ENCODE data around the gene HIC1. TPM values are rescaled to one million over a fixed set of nuclear protein-coding genes. Genes with fewer than 3 reads are reported as not detected.

Gene HIC1
- polyA plus RNA-seq, 1 experiment, result 15.1 TPM

GRCh38 chr17:2090210-2090641, 35.3 kb downstream of the HIC1 start:
- CTCF ChIA-PET, result interaction anchor here (0.6 to 3.8 kb wide), 10 partner anchors 9 to 154 kb away, joined by 3 to 40 read pairs (median 4); partner anchors contain the start of gene HIC1
- no peak for DNase-seq (ENCODE audit: low read depth)
- H3K27me3 ChIP-seq (ENCODE audit: control insufficient read depth, insufficient read depth, low read length), result no peaks in the 10 kb centered on the region
- H3K4me3 ChIP-seq (ENCODE audit: low read depth, low read length), result no peak overlapping the region
- H3K36me3 ChIP-seq (ENCODE audit: control insufficient read depth, insufficient read depth, low read length), result peaks cover 2% of the 10 kb centered on the region; the same call in 1 of the 2 replicates
- no peak for TF ChIP-seq CTCF (IDR thresholded peaks at IDR 0.05; ENCODE audit: insufficient read depth, low read depth, low read length)
- POLR2A ChIA-PET, result no interaction called here

- peak; percentile 66 for TF ChIP-seq CTCF (IDR thresholded peaks at IDR 0.05; ENCODE audit: insufficient read depth, low read depth, low read length)
- no peaks in the 10 kb centered on the region for H3K27me3 ChIP-seq (ENCODE audit: control insufficient read depth, insufficient read depth, low read length)
- H3K4me3 ChIP-seq (ENCODE audit: low read depth, low read length), result no peak overlapping the region
- CTCF ChIA-PET, result interaction anchor here (0.6 to 3.8 kb wide), 12 partner anchors 10 to 548 kb away, joined by 3 to 40 read pairs (median 4); partner anchors contain the start of gene HIC1
- DNase-seq (ENCODE audit: low read depth), result peak; percentile 83
- H3K36me3 ChIP-seq (ENCODE audit: control insufficient read depth, insufficient read depth, low read length), result peaks cover 2% of the 10 kb centered on the region; the same call in 1 of the 2 replicates
- POLR2A ChIA-PET, result interaction anchor here (0.9 to 1.0 kb wide), 2 partner anchors 12 to 22 kb away, joined by 3 to 4 read pairs; no protein-coding TSS in a partner anchor
Observed at GRCh38 chr17:2090804-2091534, 36.1 kb downstream of the HIC1 start.

GRCh38 chr17:2092253-2092652, 37.4 kb downstream of the HIC1 start:
- CTCF ChIA-PET, result interaction anchor here (1.3 kb wide), 1 partner anchor 153 kb away, joined by 5 read pairs; no protein-coding TSS in a partner anchor
- POLR2A ChIA-PET, result no interaction called here
- no peak for DNase-seq (ENCODE audit: low read depth)
- TF ChIP-seq CTCF (IDR thresholded peaks at IDR 0.05; ENCODE audit: insufficient read depth, low read depth, low read length), result no peak
- Histone ChIP-seq H3K4me3 (ENCODE audit: low read depth, low read length) (no peak overlapping the region), H3K36me3 (ENCODE audit: control insufficient read depth, insufficient read depth, low read length) (peaks cover 2% of the 10 kb centered on the region; the same call in 1 of the 2 replicates), H3K27me3 (ENCODE audit: control insufficient read depth, insufficient read depth, low read length) (no peaks in the 10 kb centered on the region)

GRCh38 chr17:2093349-2093748, 38.4 kb downstream of the HIC1 start:
- Histone ChIP-seq H3K27me3 (ENCODE audit: control insufficient read depth, insufficient read depth, low read length) (no peaks in the 10 kb centered on the region), H3K4me3 (ENCODE audit: low read depth, low read length) (no peak overlapping the region), H3K36me3 (ENCODE audit: control insufficient read depth, insufficient read depth, low read length) (no peaks in the 10 kb centered on the region; the same call in 1 of the 2 replicates)
- TF ChIP-seq CTCF (IDR thresholded peaks at IDR 0.05; ENCODE audit: insufficient read depth, low read depth, low read length), result no peak
- DNase-seq (ENCODE audit: low read depth), result no peak
- ChIA-PET POLR2A (interaction anchor here (0.6 kb wide), 1 partner anchor 265 kb away, joined by 6 read pairs; no protein-coding TSS in a partner anchor), CTCF (interaction anchor here (1.3 to 2.8 kb wide), 2 partner anchors 138 to 151 kb away, joined by 5 to 12 read pairs; no protein-coding TSS in a partner anchor)

- H3K27me3 ChIP-seq (ENCODE audit: control insufficient read depth, insufficient read depth, low read length), result no peaks in the 10 kb centered on the region
- H3K4me3 ChIP-seq (ENCODE audit: low read depth, low read length), result no peak overlapping the region
- DNase-seq (ENCODE audit: low read depth), result no peak
- TF ChIP-seq CTCF (IDR thresholded peaks at IDR 0.05; ENCODE audit: insufficient read depth, low read depth, low read length), result peak; percentile 59
- ChIA-PET CTCF (interaction anchor here (0.7 to 2.8 kb wide), 16 partner anchors 12 to 150 kb away, joined by 3 to 32 read pairs (median 6); no protein-coding TSS in a partner anchor), POLR2A (interaction anchor here (0.9 kb wide), 1 partner anchor 121 kb away, joined by 4 read pairs; no protein-coding TSS in a partner anchor)
- H3K36me3 ChIP-seq (ENCODE audit: control insufficient read depth, insufficient read depth, low read length), result peaks cover 2% of the 10 kb centered on the region; the same call in 1 of the 2 replicates
Observed at GRCh38 chr17:2094891-2095535, 40.1 kb downstream of the HIC1 start.

Data from BJ (cell line).